H1 (cell line): ENCODE results near the gene WIPF3.

Experiments
- CTCF ChIP-seq, 3 experiments: IDR thresholded peaks; 1 replicate in 2 of 3; 2 replicates in 1 of 3; pipeline versions ENCODE4 v1.5.1 to v1.6.1; 2011; ENCODE audit warnings: low read length in 3 of 3, mild to moderate bottlenecking in 3 of 3, inconsistent platforms in 2 of 3, low read depth in 1 of 3, moderate library complexity in 1 of 3; ENCODE audit not compliant: insufficient read depth in 1 of 3; ENCODE audit errors: control extremely low read depth in 1 of 3
- EZH2 ChIP-seq: fragments of 200-600 bp; sonication (generic); IDR thresholded peaks from 2 replicates; pipeline ENCODE4 v1.7.1; 2012; ENCODE audit warnings: low read depth, mild to moderate bottlenecking, moderate library complexity, low read length, inconsistent platforms; ENCODE audit not compliant: severe bottlenecking
- POLR2AphosphoS5 ChIP-seq: IDR thresholded peaks from 2 replicates; pipeline ENCODE4 v1.6.1; 2011; ENCODE audit warnings: low read depth, low read length
- SRF ChIP-seq: IDR thresholded peaks from 2 replicates; pipeline ENCODE4 v1.6.1; 2011; ENCODE audit warnings: mild to moderate bottlenecking, low read depth, low read length, moderate library complexity

- TF ChIP-seq CTCF (IDR thresholded peaks at IDR 0.05; ENCODE audit: control extremely low read depth in 1 of 3, insufficient read depth in 1 of 3, low read depth in 1 of 3, low read length in 3 of 3) (no peak), SRF (no peak), EZH2 (no peak), POLR2AphosphoS5 (no peak)
Observed at GRCh38 chr7:29811586-29811985, 5.3 kb downstream of the WIPF3 start.
